HUDEP-2 (cell line): Measurements from ENCODE around the gene TMEM45B.
A peak's percentile ranks its signal among the peaks of the same experiment; 100 is the strongest.
"Not testable (repeated sequence)": the region's sequence is repeated elsewhere in the genome, so short reads cannot be mapped to it uniquely, and the experiment has no call there.

Experiments
- DNase-seq, 76 experiments: peaks; one replicate each; lab custom pipeline; 2025; ENCODE audit not compliant: unreplicated experiment in 76 of 76; lab: John Stamatoyannopoulos, UW

TMEM45B gene

DNA sequence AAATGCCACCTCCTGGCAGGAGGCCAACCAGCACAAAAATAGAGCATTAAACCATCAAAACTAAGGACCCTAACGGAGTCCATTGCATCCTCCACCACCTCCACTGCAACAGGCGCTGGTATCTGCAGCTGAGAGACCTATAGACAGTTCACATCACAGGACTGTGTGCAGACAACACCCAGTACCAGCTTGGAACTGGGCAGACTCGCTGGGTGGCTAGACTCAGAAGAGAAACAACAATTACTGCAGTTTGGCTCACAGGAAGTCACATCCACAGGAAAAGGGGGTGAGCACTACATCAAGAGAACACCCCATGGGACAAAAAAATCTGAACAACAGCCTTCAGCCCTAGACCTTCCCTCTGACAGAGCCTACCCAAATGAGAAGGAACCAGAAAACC is 11.6 kb upstream of the TMEM45B start:
- DNase-seq, result no peak

DNA sequence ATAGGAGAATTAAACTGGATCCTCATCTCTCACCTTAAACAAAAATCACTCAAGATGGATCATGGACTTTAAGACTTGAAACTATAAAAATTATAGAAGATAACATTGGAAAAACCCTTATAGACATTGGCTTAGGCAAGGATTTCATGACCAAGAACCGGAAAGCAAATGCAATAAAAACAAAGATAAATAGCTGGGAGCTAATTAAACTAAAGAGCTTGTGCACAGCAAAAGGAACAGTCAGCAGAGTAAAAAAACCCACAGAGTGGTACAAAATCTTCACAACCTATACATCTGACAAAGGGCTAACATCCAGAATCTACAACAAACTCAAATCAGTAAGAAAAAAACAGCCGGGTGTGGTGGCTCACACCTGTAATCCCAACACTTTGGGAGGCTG is 7.4 kb upstream of the TMEM45B start:
- not testable (repeated sequence) for DNase-seq

DNA sequence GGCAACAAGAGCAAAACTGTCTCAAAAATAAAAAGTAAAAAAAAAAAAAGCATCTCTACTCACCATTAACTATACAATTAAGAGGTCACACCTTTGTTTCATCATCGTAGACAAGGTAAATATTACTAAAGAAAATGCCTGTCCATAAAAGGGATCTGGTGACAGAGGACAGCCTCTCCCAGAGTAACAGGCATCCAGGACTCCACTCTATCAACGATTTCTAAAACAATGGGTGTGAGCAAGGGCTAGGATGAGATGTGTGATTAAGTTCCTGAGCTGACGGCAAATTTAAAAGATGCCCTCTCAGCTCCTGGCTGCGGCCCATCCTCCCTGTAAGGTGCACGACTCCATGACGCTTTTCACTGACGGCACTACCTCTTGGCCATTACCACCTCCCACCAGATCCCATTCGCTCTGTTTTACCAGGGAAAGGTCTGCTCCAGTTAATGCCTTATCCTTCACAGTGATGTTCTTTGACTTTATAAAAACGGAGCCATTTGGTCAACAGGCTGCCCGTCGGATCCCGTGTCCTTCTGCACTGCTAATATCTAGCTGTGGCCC is 2.3 kb upstream of the TMEM45B start:
- no peak for DNase-seq

DNA sequence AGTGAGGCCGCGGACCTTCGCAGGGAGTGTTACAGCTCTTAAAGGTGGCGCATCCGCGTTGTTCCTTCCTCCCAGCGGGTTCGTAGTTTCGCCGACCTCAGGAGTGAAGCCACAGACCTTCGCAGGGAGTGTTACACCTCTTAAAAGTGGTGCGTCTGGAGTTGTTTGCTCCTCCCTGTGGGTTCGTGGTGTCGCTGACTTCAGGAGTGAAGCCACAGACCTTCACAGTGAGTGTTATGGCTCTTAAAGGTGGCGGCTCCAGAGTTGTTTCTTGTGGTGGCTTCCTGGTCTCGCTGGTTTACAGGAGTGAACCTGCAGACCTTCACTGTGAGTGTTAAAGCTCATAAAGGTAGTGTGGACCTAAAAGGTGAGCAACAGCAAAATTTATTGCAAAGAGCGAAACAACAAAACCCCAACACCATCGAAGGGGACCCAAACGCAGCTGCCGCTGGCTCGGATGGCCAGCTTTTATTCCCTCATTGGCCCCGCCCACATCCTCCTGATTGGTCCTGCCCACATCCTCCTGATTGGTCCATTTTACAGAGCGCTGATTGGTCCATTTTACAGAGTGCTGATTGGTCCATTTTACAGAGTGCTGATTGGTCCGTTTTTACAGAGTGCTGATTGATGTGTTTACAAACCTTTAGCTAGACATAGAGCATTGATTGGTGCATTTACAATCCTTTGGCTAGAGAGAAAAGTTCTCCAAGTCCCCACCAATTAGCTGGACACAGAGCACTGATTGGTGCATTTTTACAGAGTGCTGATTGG is 1.2 kb upstream of the TMEM45B start:
- peak in 1 of 76 experiments; percentile 1 for DNase-seq

DNA sequence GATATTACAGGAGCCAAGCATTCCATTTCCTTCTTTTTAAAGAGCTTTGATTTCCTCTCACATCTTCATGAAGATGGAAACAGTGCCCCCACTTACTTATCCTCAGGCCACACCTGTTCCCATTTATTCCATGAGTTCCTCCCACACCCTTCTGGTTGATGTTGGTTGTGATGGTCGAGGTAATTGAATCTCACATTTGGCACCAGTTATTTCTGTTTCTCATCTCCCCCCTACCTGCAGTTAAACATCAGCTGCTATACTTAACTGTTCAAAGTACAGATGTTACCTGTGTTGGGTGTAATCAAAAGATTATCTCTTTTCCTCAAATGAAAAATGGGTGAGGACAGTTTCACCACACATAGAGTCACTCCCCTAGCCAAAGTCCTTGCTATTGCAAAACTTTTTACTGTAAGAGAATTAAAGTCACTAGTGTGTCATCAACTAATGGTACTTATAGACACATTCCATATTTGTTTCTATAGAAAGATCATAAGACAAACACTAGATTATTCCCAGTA is 1.9 kb downstream of the TMEM45B start:
- DNase-seq, result no peak

DNA sequence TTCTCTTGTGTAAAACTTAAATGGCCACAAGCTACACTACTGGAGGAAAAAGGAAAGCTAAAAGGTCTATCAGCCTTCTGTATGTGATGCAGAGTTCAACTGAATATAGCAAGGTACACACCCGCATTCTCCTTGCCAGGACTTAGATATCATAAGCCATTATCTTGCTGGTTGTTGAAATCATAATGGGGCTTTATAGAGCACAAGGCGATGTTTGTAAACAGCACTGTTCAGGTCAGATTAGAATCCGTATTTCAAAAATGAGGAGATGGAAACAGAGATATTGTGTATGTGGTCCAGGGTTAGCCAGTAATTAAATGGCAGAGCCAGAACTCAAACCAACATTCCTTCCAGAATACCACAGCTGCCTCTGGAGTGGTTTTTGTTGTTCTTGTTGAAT is 2.6 kb downstream of the TMEM45B start:
- DNase-seq, result not testable (repeated sequence)

DNA sequence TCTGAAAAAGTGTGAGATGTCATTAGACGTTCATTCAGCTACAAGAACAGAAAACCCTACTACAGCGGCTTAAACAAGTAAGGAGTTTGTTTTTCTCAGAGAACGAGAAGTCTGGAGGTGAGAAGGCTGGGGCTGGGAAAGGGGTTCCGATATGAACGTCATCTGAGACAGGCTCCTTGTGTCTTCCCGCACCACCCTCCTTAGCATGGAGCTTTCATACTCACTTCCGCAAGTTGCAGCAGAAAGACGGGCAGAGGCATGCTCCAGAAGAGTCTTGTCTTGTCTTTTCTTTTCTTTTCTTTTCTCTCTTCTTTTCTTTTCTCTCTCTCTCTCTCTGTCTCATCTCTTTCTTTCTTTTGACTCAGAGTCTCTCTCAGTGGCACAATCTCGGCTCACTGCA is 3.6 kb downstream of the TMEM45B start:
- DNase-seq, result no peak

DNA sequence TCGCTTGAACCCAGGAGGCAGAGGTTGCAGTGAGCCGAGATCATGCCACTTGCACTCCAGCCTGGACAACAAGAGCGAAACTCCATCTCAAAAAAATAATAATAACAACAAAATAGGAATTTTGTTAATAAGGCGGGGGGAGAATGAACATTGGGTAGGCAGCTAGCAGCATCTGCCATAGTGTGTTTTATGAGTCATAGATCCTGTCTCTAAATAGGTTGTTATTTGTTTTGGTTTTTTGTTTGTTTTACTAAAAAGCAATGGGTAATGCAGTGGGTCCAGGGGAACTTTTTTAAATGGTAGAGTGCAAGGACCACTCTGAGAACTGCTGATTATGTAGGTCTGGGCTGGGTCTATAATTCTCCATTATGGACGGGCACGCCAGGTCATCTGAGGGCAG is 4.6 kb downstream of the TMEM45B start:
- DNase-seq, result not testable (repeated sequence)

DNA sequence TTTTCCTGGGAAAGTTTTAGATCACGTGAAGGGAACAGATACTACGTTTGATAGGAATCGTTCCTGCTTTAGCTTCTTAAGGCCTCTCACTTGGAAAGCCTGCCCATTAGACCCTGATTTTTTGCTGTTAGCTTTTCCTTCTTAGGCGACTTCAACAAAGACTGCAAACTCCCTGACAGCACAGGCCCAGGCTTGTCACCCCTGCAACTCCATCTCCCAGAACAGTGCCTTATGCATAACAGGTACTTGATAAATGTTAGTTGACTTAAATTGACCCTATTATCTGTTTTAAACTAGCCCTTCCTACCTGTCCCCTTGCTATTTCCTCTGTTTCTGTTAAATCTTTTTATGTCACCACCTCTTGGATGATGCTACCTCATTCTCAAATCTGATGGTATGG is 7.6 kb downstream of the TMEM45B start:
- DNase-seq, result not testable (repeated sequence)

DNA sequence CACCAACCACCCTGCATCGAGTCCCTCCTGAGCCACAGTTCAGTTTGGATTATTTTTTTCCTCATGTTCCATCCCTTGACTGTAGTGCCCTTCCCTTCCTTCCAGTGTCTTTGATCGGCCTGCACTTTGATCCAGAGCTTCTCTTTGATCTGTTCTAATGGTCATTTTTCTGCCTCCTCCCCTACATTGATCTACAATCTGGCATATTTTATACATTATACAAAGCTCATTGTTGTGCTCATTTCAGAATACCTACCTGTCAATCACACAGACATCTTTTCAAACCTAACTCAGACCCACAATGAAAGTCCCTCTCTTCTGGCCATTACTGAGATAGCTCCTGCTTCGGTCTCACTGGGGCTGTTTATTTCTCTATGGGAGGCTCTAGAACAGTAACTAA is 8.2 kb downstream of the TMEM45B start:
- not testable (repeated sequence) for DNase-seq

DNA sequence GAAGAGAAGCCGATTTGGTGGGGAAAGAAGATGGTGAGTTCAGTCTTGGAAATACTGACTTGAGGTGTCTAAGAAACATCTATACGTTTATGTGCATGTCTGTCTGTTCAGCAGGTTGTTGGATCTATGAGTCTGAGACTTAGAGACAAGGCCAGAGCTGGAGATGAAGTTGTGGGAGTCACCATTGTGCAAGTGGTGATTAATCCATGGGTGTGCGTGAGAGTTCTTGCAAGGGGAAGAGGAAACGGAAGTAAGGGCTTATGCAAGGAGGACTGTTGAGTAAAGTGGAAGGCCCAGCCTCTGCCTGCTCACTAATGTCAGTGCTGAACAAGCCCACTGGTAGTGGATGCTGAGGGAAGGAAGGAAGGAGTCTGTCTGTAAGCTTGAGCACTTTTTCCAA is 9.7 kb downstream of the TMEM45B start:
- no peak for DNase-seq

DNA sequence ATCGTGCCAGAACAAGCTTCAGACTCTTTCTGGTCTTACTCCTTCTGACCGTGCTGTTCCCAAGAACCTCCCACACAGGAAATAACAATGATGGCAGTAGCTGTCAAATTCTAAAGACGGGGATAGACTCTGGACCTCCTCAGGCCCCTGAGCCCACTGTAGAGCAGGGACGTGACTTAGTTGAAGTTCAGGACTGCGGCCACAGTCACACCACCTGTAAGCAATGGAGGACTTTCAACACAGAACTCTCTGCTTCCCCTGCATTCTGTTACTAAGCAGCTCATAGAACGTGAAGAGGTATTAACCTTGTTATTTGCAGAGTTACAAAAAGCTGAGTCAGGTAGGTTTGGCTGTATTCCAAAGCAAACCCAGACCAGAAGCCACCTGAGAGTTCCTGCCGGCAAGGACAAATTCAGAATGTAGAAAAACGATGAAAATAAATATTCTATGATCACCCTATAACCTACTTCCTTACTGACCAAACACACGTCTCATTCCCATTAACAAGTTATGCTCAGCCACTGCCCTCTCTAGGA is 12.7 kb downstream of the TMEM45B start:
- DNase-seq, result no peak

DNA sequence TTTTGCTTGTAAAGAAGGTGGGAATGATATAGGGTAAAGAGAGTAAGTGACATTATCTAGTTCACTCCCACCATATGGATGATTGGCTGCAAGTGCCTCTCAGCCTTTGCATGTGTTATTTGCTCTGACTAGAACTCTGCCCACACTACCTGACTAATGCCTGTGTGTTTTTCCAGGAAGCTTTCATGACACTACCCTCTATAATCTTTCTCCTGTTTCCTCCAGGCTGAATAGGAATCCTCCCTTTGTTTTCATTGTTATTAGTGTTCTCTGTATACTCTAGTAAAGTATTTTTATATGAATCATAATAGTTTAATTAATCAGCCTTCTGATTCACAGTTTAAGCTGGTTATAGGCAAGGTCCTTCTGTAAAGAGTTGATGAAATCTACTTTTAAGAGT is 13.8 kb downstream of the TMEM45B start:
- DNase-seq, result not testable (repeated sequence)

DNA sequence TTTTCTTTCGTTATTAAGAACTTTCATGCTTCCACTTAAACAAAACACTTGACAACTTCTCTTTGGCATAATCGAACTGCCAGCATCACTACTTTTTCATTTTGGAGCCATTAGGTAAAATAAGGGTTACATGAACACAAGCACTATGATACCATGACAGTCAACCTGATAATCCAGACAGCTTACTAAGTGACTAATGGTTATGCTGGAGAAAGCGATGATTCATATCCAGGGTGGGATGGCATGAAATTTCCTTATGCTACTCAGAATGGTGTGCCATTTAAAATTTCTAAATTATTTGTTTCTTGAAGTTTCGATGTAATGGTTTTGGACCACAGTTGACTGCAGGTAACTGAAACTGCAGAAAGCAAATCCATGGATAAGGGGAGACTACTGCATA is 15.6 kb downstream of the TMEM45B start:
- DNase-seq, result not testable (repeated sequence)

DNA sequence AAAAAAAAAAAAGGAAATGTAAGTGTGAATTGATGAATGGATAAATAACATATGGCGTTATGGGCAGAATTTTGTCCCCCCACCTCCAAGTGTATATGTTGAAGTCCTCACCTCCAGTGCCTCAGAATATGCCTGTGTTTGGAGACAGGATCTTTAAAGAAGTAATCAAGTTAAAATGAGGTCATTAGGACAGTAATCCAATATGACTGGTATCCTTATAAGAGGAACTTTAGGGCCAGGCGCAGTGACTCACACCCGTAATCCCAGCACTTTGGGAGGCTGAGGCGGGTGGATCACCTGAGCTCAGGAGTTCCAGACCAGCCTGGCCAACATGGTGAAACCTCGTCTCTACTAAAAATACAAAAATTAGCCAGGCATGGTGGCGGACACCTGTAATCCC is 17.6 kb downstream of the TMEM45B start:
- DNase-seq, result not testable (repeated sequence)

DNA sequence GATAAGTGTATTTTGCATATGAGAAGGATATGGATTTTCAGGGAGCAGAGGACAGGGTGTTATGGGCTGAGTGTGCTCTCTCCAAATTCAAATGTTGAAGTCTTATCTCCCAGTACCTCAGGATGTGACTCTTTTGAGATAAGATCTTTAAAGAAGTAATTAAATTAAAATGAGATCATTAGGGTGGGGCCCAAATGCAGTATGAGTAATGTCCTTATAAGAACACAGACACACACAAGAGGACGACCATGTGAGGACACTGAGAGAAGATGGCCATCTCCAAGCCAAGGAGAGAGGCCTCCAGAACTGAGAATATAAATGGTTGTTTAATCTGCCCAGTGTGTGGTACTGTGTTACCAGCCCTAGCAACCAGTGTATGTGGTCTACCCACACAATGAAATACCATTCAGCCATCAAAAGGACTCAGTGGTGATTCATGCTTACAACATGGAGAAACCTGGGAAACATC is 20.8 kb downstream of the TMEM45B start:
- DNase-seq, result not testable (repeated sequence)

DNA sequence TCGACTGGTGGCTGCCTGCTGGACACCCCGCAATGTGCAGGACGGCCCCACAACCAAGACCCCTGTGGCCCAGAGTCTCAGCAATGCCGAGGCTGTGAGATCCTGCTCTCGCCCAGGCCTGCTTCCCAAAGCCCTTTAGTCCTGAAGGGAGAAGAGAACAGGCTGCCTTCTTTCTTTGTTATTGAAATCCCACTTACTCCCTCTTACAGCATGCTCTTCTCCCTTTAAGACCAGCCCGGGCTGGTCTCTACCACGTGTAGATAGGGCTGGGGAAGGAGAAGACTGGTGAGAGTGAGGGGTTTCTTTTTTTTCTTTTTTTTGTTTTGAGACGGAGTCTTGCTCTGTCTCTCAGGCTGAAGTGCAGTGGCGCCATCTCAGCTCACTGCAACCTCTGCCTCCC is 21.3 kb downstream of the TMEM45B start:
- DNase-seq, result no peak

DNA sequence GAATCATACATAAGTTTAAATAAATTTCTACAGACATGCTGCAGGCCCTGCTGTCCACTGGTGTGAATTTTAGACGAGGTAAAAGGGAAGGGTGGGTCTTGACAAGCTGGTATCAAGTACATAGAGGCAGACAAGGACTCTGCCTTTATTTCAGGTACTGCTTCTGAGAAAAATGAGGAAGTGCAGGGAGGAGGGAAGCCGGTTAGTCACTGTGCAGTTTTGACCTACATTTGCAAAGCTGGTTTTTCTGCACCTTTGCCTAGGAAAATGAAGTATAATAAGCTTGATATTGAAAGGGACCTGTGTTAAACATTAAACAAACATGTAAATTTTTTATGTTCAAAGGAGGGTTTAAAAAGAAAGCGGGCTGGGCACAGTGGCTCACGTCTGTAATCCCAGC is 24.6 kb downstream of the TMEM45B start:
- DNase-seq, result no peak

DNA sequence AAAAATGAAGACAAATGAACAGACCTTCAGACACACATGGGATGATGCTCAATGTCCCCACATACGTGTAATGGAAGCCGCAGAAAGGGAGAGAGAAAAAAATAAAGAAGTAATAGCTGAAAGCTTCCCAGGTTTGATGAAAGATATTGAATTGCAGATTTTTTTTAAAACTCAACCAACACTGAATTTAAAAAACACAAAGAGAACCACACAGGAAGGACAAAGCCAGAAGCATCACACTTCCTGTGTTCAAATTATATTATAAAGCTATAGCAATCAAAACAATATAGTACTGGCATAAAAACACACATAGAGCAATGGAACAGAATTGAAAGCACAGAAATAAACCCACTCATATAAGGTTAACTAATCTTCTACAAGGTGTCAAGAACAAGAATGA is 26.5 kb downstream of the TMEM45B start:
- DNase-seq, result no peak

DNA sequence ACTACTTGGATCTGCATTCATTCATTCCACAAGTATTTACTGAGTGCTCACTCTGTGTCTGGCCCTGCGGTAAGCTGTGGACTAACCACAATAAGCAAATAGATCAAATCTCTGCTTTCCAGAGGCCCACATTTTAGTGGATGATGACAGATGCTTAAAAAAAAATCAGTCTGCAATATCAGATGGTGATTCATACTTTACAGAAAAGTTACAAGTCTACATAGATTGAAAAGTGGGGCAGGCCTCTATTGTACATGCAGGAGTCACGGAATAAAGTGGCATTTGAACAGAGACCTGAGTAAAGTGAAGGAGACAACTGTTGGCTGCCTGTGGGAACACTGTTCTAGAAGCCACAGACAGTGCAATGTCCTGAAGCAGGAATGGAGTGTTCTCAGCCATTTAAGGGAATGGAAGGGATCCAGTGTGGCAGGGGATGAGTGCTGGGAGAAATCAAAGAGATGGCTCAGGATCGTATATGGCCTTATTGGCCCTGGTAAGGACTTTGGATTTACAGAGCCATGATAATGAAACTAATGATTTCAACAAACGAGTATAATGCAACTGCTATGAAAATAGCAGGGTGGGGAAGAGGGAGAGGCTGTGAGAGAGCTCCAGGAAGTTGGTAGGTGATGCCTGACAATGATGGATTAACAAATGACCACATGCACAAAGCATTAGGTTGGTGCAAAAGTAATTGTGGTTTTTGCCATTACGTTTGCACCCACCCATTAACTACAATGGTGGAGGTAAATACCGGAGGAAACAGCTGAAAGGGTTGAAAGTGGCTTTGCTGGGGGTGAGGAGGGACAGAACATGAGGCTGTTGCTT is 31.1 kb downstream of the TMEM45B start:
- DNase-seq, result no peak

DNA sequence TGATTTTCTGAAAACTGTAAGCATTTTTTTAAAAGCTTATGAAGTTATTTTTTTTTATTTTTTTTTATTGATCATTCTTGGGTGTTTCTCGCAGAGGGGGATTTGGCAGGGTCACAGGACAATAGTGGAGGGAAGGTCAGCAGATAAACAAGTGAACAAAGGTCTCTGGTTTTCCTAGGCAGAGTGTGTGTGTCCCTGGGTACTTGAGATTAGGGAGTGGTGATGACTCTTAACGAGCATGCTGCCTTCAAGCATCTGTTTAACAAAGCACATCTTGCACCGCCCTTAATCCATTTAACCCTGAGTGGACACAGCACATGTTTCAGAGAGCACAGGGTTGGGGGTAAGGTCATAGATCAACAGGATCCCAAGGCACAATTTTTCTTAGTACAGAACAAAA is 31.7 kb downstream of the TMEM45B start:
- not testable (repeated sequence) for DNase-seq
